GM20000 (cell line): ENCODE results near the gene IL12RB1.

ENCODE experiments used
- DNase-seq: peaks from one replicate; pipeline ENCODE4 v3.0.0; 2012; ENCODE audit warnings: low spot score
- TF ChIP-seq, protein P1 (sequence below): IDR thresholded peaks from 2 replicates; pipeline ENCODE4 v1.5.1; 2012; ENCODE audit warnings: mild to moderate bottlenecking, control low read depth; ENCODE audit errors: extremely low read depth, missing control alignments

Gene IL12RB1

DNA sequence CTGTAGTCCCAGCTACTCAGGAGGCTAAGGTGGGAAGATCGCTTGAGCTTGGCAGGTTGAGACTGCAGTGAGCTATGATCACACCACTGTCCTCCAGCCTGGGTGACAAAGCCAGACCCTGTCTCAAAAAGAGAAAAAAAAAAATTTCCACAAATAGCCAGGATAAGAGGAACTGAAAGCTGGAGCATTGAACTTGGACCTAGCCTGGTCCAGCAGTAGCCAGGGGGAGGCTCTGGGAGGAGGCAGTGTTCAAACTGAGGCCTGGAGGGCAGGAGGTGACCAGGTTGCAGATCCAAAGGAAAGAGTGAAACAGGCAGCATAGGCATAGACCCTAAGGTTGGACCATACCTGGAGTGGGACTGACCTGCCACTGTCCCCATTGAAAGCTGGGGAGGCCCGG is 39.4 kb upstream of the IL12RB1 start:
- DNase-seq = no peak
- TF ChIP-seq, protein P1, sequence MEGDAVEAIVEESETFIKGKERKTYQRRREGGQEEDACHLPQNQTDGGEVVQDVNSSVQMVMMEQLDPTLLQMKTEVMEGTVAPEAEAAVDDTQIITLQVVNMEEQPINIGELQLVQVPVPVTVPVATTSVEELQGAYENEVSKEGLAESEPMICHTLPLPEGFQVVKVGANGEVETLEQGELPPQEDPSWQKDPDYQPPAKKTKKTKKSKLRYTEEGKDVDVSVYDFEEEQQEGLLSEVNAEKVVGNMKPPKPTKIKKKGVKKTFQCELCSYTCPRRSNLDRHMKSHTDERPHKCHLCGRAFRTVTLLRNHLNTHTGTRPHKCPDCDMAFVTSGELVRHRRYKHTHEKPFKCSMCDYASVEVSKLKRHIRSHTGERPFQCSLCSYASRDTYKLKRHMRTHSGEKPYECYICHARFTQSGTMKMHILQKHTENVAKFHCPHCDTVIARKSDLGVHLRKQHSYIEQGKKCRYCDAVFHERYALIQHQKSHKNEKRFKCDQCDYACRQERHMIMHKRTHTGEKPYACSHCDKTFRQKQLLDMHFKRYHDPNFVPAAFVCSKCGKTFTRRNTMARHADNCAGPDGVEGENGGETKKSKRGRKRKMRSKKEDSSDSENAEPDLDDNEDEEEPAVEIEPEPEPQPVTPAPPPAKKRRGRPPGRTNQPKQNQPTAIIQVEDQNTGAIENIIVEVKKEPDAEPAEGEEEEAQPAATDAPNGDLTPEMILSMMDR = no peak

DNA sequence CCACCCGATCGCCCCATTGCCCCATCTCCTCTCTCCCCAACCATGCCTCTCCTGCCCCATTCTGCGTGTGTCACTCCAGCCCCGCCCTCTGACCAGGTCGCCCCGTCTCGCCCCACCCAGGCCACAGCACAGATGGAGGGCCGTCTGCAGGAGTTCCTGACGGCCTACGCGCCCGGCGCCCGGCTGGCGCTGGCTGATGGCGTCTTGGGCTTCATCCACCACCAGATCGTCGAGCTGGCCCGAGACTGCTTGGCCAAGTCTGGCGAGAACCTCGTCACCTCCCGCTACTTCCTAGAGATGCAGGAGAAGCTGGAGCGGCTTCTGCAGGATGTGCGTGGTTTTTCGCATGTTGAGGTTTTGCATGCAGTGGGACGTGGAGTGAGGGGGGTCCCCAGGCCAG is 37.1 kb upstream of the IL12RB1 start:
- no peak for DNase-seq

DNA sequence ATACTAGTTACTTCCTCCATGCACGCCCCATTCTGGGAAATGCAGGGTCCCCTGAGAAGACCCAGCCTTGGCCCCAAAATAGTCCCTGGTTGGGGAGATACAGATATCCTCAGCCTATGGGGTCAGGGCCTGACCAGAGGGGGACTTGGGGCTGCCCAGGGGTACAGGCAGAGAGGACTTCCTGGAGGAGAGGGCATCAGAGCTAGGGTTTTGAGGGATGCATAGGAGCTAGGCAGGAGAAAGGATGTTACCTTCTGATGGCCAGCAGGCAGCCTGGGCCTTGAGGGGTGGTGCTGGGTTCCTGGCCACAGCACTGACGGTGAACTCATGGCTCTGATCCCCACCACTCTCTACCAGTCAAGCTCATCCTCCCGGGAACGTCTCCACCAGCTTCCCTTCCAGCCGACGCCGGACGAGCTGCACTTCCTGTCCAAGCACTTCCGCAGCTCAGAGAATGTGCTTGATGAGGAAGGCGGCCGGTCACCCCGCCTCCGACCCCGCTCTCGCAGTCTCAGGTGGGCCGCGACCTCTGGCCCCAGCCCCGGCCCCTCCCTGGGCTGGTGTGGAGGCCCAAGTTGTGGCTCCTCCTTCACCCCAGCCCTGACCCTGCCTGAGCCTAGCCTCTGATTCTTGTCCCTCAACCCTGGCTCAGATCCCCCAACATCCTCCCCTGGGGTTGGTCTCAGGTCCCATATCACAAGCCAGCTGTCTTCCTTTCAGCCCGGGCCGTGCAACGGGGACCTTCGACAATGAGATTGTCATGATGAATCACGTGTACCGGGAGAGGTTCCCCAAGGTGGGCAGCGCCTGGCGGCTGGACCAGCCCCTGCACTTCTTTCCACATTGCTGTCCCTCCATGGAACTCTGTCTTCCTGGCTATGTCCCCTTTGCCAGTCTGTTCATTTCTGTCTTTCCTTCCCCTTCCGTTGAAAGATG is 36.4 kb upstream of the IL12RB1 start:
- TF ChIP-seq, protein P1 = no peak
- DNase-seq = no peak

More for the DNA sequence above, 37.1 kb upstream of the IL12RB1 start:
- TF ChIP-seq, protein P1 = no peak

DNA sequence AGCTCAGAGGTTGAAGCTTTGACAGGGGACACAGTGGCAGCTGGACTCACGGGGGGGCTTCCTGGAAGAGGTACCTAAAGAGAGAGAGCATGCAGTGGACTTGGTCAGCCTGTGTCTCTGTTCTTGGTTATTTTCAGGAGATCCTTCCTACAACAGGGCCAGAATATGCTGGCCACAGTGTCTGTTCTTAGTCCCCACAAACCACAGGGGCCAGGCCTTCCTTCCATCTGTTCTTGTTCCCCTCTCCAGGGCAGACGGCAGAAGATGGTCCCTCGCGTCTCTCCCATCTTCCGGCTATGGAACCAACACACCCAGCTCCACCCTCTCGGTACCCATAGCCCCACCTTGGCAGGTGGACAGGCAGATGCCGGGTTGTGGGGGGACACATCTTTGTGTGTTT is 35.7 kb upstream of the IL12RB1 start:
- TF ChIP-seq, protein P1 = no peak
- DNase-seq = no peak

DNA sequence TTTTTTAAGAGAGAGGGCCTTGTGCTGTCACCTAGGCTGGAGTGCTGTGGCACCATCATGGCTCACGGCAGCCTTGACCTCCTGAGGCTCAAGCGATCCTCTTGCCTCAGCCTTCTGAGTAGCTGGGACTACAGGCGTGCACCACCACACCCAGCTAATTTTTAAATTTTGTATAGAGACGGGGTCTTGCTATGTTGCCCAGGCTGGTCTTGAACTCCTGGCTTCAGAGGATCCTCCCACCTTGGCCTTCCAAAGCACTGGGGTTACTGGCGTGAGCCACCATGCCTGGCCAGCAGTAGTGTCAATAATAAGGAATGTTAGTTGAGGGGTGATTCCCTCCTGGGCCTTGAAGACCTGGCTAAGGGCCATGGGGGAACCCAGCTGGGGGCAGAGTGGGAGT is 34.4 kb upstream of the IL12RB1 start:
- no peak for DNase-seq
- TF ChIP-seq, protein P1 = no peak

DNA sequence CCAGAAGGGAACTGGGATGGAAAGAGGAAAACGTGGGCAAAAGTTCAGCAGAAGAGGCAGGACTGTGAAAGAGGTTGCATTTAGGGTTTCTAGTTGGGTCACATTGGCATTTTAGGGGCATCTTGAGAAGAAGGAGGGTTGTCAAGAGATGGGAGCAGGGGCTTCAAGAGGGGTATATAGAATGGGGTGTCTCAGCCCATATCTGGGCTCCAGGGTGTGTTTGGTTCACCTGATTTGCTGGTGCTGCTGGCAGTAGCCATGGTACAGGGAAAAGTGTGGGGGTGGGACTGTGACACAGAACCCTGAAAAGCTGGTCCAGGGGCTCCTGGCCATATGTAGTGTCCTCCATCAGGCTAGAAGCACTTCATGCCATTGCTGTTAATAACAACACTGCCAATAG is 33.4 kb upstream of the IL12RB1 start:
- TF ChIP-seq, protein P1 = no peak
- DNase-seq = no peak

DNA sequence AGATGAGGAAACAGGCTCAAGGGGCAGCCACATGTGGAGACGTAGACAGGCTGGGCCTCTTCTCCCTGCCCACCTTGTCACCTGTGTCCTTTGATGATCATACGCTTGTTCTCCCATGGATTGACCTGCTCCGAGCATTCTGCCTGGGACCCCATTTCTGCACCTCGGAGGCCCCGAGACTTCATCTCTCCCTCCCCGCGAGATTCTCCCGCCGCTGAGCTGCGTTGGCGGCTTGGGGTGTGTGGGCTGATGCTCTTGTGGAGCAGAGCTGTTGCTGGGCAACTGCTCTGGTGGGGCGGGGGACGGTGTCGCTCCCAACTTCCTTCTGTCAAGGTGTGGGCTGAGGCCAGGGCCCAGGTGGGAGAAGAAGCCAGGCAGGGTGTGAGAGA is 33.0 kb upstream of the IL12RB1 start:
- TF ChIP-seq, protein P1 = no peak
- no peak for DNase-seq
